Stimulated activated CD8-positive, alpha-beta memory T cell treated with anti-CD3 and anti-CD28 coated beads, Interleukin-7, amount 100 ng/mL, for 24 hours (primary cell): ENCODE measurements around the gene CDK5RAP1.

Source experiments
- DNase-seq: peaks from one replicate; pipeline ENCODE4 v3.0.0-alpha.2; 2020; ENCODE audit warnings: low read depth

Gene CDK5RAP1

GRCh38 chr20:33333616-33334015 lies 67.7 kb downstream of the CDK5RAP1 start:
- no peak for DNase-seq

GRCh38 chr20:33332905-33333456 lies 68.3 kb downstream of the CDK5RAP1 start:
- DNase-seq: no peak

- DNase-seq: no peak
Observed at GRCh38 chr20:33328157-33329137, 72.9 kb downstream of the CDK5RAP1 start.

GRCh38 chr20:33325350-33325749 lies 76.0 kb downstream of the CDK5RAP1 start:
- DNase-seq: no peak

GRCh38 chr20:33323236-33323635 lies 78.1 kb downstream of the CDK5RAP1 start:
- DNase-seq: no peak

GRCh38 chr20:33322456-33322855 lies 78.9 kb downstream of the CDK5RAP1 start:
- DNase-seq: no peak

GRCh38 chr20:33320006-33320405 lies 81.3 kb downstream of the CDK5RAP1 start:
- DNase-seq: no peak

GRCh38 chr20:33318096-33318429 lies 83.3 kb downstream of the CDK5RAP1 start:
- DNase-seq: no peak

GRCh38 chr20:33317424-33318095 lies 83.8 kb downstream of the CDK5RAP1 start:
- no peak for DNase-seq

- DNase-seq: no peak
Observed at GRCh38 chr20:33316958-33317357, 84.4 kb downstream of the CDK5RAP1 start.

GRCh38 chr20:33316343-33316742 lies 85.0 kb downstream of the CDK5RAP1 start:
- no peak for DNase-seq

- no peak for DNase-seq
Observed at GRCh38 chr20:33313686-33314314, 87.5 kb downstream of the CDK5RAP1 start.

GRCh38 chr20:33312583-33312982 lies 88.7 kb downstream of the CDK5RAP1 start:
- no peak for DNase-seq

GRCh38 chr20:33311996-33312395 lies 89.3 kb downstream of the CDK5RAP1 start:
- DNase-seq: no peak

GRCh38 chr20:33311011-33311410 lies 90.3 kb downstream of the CDK5RAP1 start:
- DNase-seq: no peak

- no peak for DNase-seq
Observed at GRCh38 chr20:33310327-33310899, 90.9 kb downstream of the CDK5RAP1 start.

GRCh38 chr20:33309631-33310030 lies 91.7 kb downstream of the CDK5RAP1 start:
- no peak for DNase-seq
